ENCODE measurements around the gene DOCK8. TPM values are rescaled to one million over a fixed set of nuclear protein-coding genes. Genes with fewer than 3 reads are reported as not detected.

The DOCK8 gene
- total and polyA plus RNA-seq, 2 of the 4 experiments (the other 2 are of a cell fraction), result not detected

- H3K27ac ChIP-seq (ENCODE audit: insufficient read depth, low read length), result no peak overlapping the region
- no peak overlapping the region for H2AK9ac ChIP-seq (replicated peaks; ENCODE audit: low read depth, low read length, poor library complexity)
- H3K36me3 ChIP-seq (ENCODE audit: control insufficient read depth, insufficient read depth, low read length), result no peaks in the 10 kb centered on the region
- no peak overlapping the region for H3K9ac ChIP-seq (ENCODE audit: low read depth, low read length)
- no peaks in the 10 kb centered on the region for H4K20me1 ChIP-seq (ENCODE audit: insufficient read depth, low read length)
- H2AFZ ChIP-seq (replicated peaks; ENCODE audit: low read length, poor library complexity), result no peak overlapping the region
- no peaks in the 10 kb centered on the region for H3K9me1 ChIP-seq (ENCODE audit: insufficient read depth, low read length)
- ATAC-seq (ENCODE audit: low read depth) (no peak), DNase-seq (no peak)
- in situ Hi-C loops (cut with MboI; ENCODE audit: low sequenced_read_pairs) (no loop called here), dilution Hi-C loops (cut with HindIII; ENCODE audit: low sequenced_read_pairs, unreplicated experiment) (no loop called here), intact Hi-C loops (cut with micrococcal nuclease) (no loop called here)
- H2BK120ac ChIP-seq (ENCODE audit: low read depth, low read length), result no peak overlapping the region
- H2BK15ac ChIP-seq (ENCODE audit: low read depth, low read length), result no peak overlapping the region
- no peak overlapping the region for H4K8ac ChIP-seq (ENCODE audit: low read depth in 2 of 2, low read length in 2 of 2)
- CTCF ChIA-PET, result no interaction called here
- POLR2A ChIA-PET (ENCODE audit: unreplicated experiment), result no interaction called here
- peaks cover 1% of the 10 kb centered on the region; the same call in 1 of the 2 replicates for H3K27me3 ChIP-seq (ENCODE audit: control insufficient read depth, insufficient read depth, low read length)
- BruUV-seq (replicated peaks), result no TSS peak
- H3K14ac ChIP-seq (replicated peaks; ENCODE audit: low read depth, low read length), result no peak overlapping the region
- H2BK20ac ChIP-seq (ENCODE audit: low read depth, low read length), result no peak overlapping the region
- H3K56ac ChIP-seq (ENCODE audit: extremely low read depth, insufficient read depth, low read length), result no peak overlapping the region
- 89% methylated on average over 2 of the region's 5 CpGs; no CpG with 5 or more reads in 1 of the 2 experiments for WGBS, 2 experiments (ENCODE audit: extremely low coverage in 2 of 2, insufficient read length in 1 of 2)
- no peak overlapping the region for H4K5ac ChIP-seq (ENCODE audit: low read depth, low read length)
- no peak overlapping the region for H4K91ac ChIP-seq (ENCODE audit: insufficient read depth, low read depth, low read length)
- H3K18ac ChIP-seq (ENCODE audit: low read depth, low read length), result no peak overlapping the region
- no peak overlapping the region for H2BK5ac ChIP-seq (ENCODE audit: low read depth, low read length, poor library complexity, severe bottlenecking)
- H3K23ac ChIP-seq (ENCODE audit: low read depth, low read length), result no peak overlapping the region
- no peaks in the 10 kb centered on the region for H3K9me3 ChIP-seq (ENCODE audit: control insufficient read depth, insufficient read depth, low read length)
- H3K4me2 ChIP-seq (ENCODE audit: low read depth, low read length), result no peak overlapping the region
- no peak overlapping the region for H3K4me3 ChIP-seq (ENCODE audit: insufficient read depth, low read depth, low read length)
- H3K79me1 ChIP-seq (ENCODE audit: low read depth in 1 of 2, low read length in 2 of 2), result no peaks in the 10 kb centered on the region
- TF ChIP-seq RCOR1 (IDR thresholded peaks at IDR 0.05; ENCODE audit: insufficient replicate concordance, low read length) (no peak), BHLHE40 (IDR thresholded peaks at IDR 0.05; ENCODE audit: low read depth, low read length) (no peak), CEBPB (IDR thresholded peaks at IDR 0.05; ENCODE audit: low read depth, low read length) (no peak)
- TF ChIP-seq, protein P1, sequence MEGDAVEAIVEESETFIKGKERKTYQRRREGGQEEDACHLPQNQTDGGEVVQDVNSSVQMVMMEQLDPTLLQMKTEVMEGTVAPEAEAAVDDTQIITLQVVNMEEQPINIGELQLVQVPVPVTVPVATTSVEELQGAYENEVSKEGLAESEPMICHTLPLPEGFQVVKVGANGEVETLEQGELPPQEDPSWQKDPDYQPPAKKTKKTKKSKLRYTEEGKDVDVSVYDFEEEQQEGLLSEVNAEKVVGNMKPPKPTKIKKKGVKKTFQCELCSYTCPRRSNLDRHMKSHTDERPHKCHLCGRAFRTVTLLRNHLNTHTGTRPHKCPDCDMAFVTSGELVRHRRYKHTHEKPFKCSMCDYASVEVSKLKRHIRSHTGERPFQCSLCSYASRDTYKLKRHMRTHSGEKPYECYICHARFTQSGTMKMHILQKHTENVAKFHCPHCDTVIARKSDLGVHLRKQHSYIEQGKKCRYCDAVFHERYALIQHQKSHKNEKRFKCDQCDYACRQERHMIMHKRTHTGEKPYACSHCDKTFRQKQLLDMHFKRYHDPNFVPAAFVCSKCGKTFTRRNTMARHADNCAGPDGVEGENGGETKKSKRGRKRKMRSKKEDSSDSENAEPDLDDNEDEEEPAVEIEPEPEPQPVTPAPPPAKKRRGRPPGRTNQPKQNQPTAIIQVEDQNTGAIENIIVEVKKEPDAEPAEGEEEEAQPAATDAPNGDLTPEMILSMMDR (conservative IDR thresholded peaks at IDR 0.05; ENCODE audit: low read depth, low read length), result no peak
- no peak overlapping the region for H3K4ac ChIP-seq (ENCODE audit: low read depth, low read length)
- H3K4me1 ChIP-seq (ENCODE audit: control insufficient read depth, insufficient read depth, low read length), result no peaks in the 10 kb centered on the region
- H2AK5ac ChIP-seq (ENCODE audit: low read depth, low read length), result no peak overlapping the region
Observed at GRCh38 chr9:251398-251797, 36.7 kb downstream of the DOCK8 start.
